ENCODE measurements around the gene COQ10B.

DNA sequence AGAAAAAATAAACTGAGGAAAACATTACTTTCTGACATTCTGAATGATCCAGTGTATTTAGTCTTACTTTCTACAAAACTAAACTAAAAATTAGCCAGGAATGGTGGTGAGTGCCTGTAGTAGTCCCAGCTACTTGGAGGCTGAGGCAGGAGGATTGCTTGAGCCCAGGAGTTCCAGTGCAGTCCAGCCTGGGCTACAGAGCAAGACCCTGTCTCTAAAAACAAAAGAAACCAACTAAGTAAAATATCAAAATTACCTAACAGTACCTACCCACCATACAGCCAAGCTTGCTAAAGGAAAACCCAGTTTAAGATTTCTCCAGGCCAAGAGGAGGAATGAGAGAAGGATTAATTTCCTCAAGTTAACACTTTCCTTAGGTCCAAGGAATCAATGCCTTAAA lies 43.3 kb downstream of the COQ10B start:
- TF ChIP-seq CTCF (IDR thresholded peaks at IDR 0.05 in 4 of 5, conservative IDR thresholded peaks at IDR 0.05 in 1 of 5) (no peak), POLR2A (IDR thresholded peaks at IDR 0.05) (no peak)
